SK-N-SH (cell line): ENCODE data around the gene CD300LG.

Source experiments
- EZH2phosphoT487 ChIP-seq: fragments of 200-600 bp; sonication (generic); IDR thresholded peaks from 2 replicates; pipeline ENCODE4 v1.6.1; 2017; ENCODE audit warnings: low read depth, mixed run types, mild to moderate bottlenecking, antibody characterized with exemption, moderate library complexity, borderline replicate concordance
- GABPA ChIP-seq: IDR thresholded peaks from 2 replicates; pipeline ENCODE4 v1.4.0; 2012; ENCODE audit warnings: low read depth, mild to moderate bottlenecking
- RAD21 ChIP-seq: IDR thresholded peaks from 2 replicates; pipeline ENCODE4 v1.6.1; 2012; ENCODE audit warnings: mild to moderate bottlenecking, low read length
- TF ChIP-seq, protein P1 (sequence below): fragments of 200-600 bp; sonication (generic); IDR thresholded peaks from 2 replicates; pipeline ENCODE4 v1.6.1; 2017; ENCODE audit warnings: antibody characterized with exemption, mild to moderate bottlenecking, moderate library complexity
- TF ChIP-seq, protein P2 (sequence below): IDR thresholded peaks from 2 replicates; pipeline ENCODE4 v1.4.0; 2012; ENCODE audit warnings: low read depth, borderline replicate concordance
- TF ChIP-seq, protein P3 (sequence below): IDR thresholded peaks from 2 replicates; pipeline ENCODE4; 2012

DNA sequence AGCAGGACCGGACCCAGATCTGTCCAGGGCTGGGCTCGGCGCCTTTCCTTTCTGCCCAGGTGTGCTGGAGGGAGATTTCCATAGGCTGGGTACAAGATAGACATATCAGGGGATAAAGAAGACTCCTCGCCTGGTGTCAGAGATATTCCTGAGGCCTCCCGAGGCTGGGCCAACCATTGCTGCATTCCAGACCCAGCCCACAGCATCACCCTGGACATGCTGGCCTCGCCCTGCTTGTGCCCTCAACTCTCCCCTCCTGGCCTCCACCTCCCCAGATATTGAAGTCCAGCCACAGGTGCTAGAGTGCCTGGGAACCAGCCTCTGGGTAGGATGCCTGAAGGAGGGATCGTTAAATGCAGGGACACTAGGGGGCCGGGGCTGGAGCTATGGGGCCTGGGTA is 2.1 kb downstream of the CD300LG start:
- TF ChIP-seq, protein P1, sequence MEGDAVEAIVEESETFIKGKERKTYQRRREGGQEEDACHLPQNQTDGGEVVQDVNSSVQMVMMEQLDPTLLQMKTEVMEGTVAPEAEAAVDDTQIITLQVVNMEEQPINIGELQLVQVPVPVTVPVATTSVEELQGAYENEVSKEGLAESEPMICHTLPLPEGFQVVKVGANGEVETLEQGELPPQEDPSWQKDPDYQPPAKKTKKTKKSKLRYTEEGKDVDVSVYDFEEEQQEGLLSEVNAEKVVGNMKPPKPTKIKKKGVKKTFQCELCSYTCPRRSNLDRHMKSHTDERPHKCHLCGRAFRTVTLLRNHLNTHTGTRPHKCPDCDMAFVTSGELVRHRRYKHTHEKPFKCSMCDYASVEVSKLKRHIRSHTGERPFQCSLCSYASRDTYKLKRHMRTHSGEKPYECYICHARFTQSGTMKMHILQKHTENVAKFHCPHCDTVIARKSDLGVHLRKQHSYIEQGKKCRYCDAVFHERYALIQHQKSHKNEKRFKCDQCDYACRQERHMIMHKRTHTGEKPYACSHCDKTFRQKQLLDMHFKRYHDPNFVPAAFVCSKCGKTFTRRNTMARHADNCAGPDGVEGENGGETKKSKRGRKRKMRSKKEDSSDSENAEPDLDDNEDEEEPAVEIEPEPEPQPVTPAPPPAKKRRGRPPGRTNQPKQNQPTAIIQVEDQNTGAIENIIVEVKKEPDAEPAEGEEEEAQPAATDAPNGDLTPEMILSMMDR = no peak
- TF ChIP-seq, protein P2, sequence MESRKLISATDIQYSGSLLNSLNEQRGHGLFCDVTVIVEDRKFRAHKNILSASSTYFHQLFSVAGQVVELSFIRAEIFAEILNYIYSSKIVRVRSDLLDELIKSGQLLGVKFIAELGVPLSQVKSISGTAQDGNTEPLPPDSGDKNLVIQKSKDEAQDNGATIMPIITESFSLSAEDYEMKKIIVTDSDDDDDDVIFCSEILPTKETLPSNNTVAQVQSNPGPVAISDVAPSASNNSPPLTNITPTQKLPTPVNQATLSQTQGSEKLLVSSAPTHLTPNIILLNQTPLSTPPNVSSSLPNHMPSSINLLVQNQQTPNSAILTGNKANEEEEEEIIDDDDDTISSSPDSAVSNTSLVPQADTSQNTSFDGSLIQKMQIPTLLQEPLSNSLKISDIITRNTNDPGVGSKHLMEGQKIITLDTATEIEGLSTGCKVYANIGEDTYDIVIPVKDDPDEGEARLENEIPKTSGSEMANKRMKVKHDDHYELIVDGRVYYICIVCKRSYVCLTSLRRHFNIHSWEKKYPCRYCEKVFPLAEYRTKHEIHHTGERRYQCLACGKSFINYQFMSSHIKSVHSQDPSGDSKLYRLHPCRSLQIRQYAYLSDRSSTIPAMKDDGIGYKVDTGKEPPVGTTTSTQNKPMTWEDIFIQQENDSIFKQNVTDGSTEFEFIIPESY = no peak
- TF ChIP-seq RAD21 = no peak
- no peak for TF ChIP-seq EZH2phosphoT487
- TF ChIP-seq, protein P3, sequence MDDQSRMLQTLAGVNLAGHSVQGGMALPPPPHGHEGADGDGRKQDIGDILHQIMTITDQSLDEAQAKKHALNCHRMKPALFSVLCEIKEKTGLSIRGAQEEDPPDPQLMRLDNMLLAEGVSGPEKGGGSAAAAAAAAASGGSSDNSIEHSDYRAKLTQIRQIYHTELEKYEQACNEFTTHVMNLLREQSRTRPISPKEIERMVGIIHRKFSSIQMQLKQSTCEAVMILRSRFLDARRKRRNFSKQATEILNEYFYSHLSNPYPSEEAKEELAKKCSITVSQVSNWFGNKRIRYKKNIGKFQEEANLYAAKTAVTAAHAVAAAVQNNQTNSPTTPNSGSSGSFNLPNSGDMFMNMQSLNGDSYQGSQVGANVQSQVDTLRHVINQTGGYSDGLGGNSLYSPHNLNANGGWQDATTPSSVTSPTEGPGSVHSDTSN = no peak
- TF ChIP-seq GABPA = no peak
